ENCODE results near the gene PIM1. TPM values are rescaled to one million over a fixed set of nuclear protein-coding genes. Genes with fewer than 3 reads are reported as not detected.
A peak's percentile ranks its signal among the peaks of the same experiment; 100 is the strongest.

Gene PIM1
- total and polyA plus RNA-seq, 10 of the 15 experiments (the other 5 are each of a cell fraction or from before 2014, with no cell fraction given): 0.66 to 33.9 (median 10.2) TPM

- TF ChIP-seq ASH2L (IDR thresholded peaks at IDR 0.05; ENCODE audit: borderline replicate concordance, low read depth) (0 out of 2 replicates have a peak, but pooled peaks have one; percentile 24), RCOR1 (conservative IDR thresholded peaks at IDR 0.05; ENCODE audit: low read depth, low read length) (no peak), RUNX3 (IDR thresholded peaks at IDR 0.05; ENCODE audit: low read length) (peak; percentile 80), NR2F1 (conservative IDR thresholded peaks at IDR 0.05) (no peak), GABPA (IDR thresholded peaks at IDR 0.05; ENCODE audit: low read depth) (no peak), HDAC6 (IDR thresholded peaks at IDR 0.05; ENCODE audit: unreplicated experiment) (no peak), FOXM1 (IDR thresholded peaks at IDR 0.05; ENCODE audit: low read depth, low read length) (peak; percentile 12; the same call in 1 of the 2 replicates), MYB (IDR thresholded peaks at IDR 0.05; ENCODE audit: borderline replicate concordance, low read depth, low read length) (no peak), MXI1 (IDR thresholded peaks at IDR 0.05; ENCODE audit: low read depth, low read length) (no peak), EP300 (IDR thresholded peaks at IDR 0.05; ENCODE audit: borderline replicate concordance in 1 of 2, control insufficient read depth in 1 of 2, low read depth in 2 of 2, low read length in 2 of 2) (peak in 1 of 2 experiments; percentile 65; a peak in 1 of 4 replicates), ZBTB40 (IDR thresholded peaks at IDR 0.05; ENCODE audit: borderline replicate concordance) (no peak)
Measured at GRCh38 chr6:37160922-37161778, 8.8 kb upstream of the PIM1 start (continued).
